SK-N-SH treated with all-trans-retinoic acid at 6 μM for 48 hours (cell line): ENCODE data around the gene CLCA1.

Source experiments
- CREB5 ChIP-seq: fragments of 250-450 bp; sonication (Bioruptor Pico); IDR thresholded peaks from 2 replicates; pipeline ENCODE4 v1.5.1; 2020; ENCODE audit warnings: low read depth, mild to moderate bottlenecking, moderate library complexity
- ISL1 ChIP-seq: fragments of 250-450 bp; sonication (Bioruptor Pico); IDR thresholded peaks from 2 replicates; pipeline ENCODE4 v2.1.2; 2022; ENCODE audit warnings: mild to moderate bottlenecking, moderate library complexity
- PATZ1 ChIP-seq: fragments of 250-450 bp; sonication (Bioruptor Pico); IDR thresholded peaks from 2 replicates; pipeline ENCODE4 v1.8.0; 2020; ENCODE audit warnings: mild to moderate bottlenecking, moderate library complexity, borderline replicate concordance
- ZFP3 ChIP-seq: fragments of 250-450 bp; sonication (Bioruptor Pico); IDR thresholded peaks from 2 replicates; pipeline ENCODE4 v1.5.0; 2020; ENCODE audit warnings: mild to moderate bottlenecking, moderate library complexity

DNA sequence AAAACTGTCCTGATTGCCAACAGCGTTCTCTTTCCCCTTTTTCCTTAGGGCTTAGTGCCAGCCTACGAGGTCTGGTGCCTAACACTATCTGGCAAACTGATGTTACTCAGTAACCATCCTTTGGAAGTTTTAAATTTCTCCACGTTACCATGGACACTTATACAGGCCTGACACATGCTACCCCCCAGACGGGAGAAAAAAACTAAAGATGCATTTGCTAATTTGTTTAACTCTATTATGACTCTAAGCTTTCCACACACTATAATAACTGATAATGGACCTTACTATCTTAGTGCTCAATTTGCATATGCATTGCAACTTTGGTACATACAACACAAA is 36.8 kb downstream of the CLCA1 start:
- TF ChIP-seq PATZ1 (CRISPR knock-in tag) (no peak), ISL1 (CRISPR knock-in tag) (no peak), CREB5 (CRISPR knock-in tag) (no peak), ZFP3 (CRISPR knock-in tag) (no peak)
